Occipital lobe (tissue), 2 donors: ENCODE results near the gene SPARCL1. TPM values are rescaled to one million over a fixed set of nuclear protein-coding genes. Genes with fewer than 3 reads are reported as not detected.
"Not testable (repeated sequence)": the region's sequence is repeated elsewhere in the genome, so short reads cannot be mapped to it uniquely, and the experiment has no call there.

Experiments
- DNase-seq: peaks from one replicate; lab custom pipeline; 2025; lab: John Stamatoyannopoulos, UW
- total RNA-seq: library from RNA; depleted of rRNA; stranded (reverse); fragments of >200 nt; gene quantifications from one replicate; pipeline ENCODE4 v1.2.3, GENCODE V29; 2014

SPARCL1 gene, protein sequence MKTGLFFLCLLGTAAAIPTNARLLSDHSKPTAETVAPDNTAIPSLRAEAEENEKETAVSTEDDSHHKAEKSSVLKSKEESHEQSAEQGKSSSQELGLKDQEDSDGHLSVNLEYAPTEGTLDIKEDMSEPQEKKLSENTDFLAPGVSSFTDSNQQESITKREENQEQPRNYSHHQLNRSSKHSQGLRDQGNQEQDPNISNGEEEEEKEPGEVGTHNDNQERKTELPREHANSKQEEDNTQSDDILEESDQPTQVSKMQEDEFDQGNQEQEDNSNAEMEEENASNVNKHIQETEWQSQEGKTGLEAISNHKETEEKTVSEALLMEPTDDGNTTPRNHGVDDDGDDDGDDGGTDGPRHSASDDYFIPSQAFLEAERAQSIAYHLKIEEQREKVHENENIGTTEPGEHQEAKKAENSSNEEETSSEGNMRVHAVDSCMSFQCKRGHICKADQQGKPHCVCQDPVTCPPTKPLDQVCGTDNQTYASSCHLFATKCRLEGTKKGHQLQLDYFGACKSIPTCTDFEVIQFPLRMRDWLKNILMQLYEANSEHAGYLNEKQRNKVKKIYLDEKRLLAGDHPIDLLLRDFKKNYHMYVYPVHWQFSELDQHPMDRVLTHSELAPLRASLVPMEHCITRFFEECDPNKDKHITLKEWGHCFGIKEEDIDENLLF
- total RNA-seq, result 54.9 TPM

GRCh38 chr4:87529187-87529586 is at the start of gene SPARCL1:
SPARCL1 (minus strand) TSS chr4:87529376; CDS start chr4:87499574, 29,802 bp downstream.
- DNase-seq, result peak; percentile 32

- no peak for DNase-seq
These were observed 46.8 kb upstream of the SPARCL1 start for GRCh38 chr4:87575983-87576382.

GRCh38 chr4:87575408-87575807 is 46.2 kb upstream of the SPARCL1 start:
- DNase-seq, result no peak

DNA sequence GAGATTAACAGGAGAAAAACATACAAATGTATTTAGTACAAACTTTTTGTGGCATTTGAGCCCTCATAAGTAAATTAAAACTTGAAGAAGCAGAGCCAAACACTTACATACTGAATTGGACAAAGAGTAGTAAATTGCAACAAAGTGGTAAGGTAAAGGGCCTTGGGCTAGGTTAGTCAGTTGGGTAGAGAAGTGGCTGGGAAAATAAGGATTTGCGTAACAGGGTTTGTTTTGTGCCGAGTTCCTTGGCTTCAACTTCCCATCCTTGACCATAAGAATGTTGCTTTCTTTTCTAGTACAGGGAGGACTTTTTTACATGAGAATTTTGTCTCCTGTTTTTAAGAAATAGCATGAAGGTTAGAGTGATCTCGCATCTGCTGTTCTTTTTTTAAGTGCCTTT is 45.8 kb upstream of the SPARCL1 start:
- DNase-seq, result no peak

GRCh38 chr4:87574376-87574775 is 45.2 kb upstream of the SPARCL1 start:
- not testable (repeated sequence) for DNase-seq

DNA sequence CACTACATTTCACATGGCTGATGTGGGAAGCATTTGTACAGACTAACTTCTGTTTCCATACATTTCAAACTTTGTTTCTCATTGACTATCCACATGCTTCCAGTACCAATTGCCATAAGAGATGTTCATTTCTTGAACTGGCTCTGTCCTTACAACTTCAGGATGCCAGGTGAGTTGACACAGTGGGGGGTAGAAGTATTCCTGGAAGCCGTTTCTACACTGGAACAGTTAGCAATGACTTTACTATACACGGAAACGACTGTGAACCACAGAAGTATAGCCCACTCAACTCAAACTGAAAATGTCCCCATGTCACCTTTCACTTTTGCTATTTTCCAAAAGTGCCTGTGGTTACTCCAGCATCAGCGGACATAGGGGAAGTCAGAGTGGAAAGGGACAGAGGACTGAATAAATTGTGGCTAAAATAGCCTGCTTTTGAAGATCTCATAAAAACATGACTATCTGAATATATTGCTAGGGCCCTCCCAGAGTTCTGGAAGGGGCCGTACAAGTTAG is 41.2 kb upstream of the SPARCL1 start:
- no peak for DNase-seq

DNA sequence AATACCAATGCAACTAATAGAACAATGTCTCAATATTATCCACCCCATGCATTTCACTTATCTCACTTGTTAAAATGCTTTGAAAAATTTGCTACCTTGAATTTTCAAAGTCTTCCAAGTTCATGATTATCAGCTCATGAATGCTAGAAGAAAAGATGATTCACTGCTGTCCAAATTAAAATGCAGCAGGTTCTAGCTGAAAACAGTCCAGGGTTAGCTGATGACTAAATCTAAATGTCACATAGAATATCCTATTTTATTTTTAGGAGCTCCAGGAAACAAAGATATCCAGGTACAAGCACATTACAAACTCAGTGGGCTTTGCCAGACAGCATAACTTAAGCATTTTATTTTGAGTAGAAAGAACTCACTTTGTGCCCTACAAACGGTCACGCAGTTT is 38.0 kb upstream of the SPARCL1 start:
- DNase-seq, result no peak

DNA sequence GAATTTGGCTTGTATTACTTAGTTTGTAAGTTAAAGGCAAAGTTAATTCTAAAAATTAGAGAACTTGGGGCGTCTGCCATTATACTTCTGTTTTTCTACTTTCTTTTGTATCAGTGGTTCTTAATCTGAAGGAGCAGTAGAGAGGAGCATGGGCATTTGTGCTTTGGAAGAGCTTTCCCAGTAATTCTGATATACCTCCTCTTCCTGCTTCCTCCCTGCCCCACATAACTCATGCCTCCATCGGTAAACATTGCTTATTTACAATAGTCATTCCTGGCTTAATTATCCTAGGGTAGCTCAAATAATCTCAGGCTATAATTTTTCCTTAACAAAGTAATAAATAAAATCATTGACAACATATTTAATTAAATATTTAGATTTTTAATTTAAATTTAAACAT is 37.1 kb upstream of the SPARCL1 start:
- no peak for DNase-seq

- no peak for DNase-seq
These were observed 36.6 kb upstream of the SPARCL1 start for GRCh38 chr4:87565746-87566145.

DNA sequence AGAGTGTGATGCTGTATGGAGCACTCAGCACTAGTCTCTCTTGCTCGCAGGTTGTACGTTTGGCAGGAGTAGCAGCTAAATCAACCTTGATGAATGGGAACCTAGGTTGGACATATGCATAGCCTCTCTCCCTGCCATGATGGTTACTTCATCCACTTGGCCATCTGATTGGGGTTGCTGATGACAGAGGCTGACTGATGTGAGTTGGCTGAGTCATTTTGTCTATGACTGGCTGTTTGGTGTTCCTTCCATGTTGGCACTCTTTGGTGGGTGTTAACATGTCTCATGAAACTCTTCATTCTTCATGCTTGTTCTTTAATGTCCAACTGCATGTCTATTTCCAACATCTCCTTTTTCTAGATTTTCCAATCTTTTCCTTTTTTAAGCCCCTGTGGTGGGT is 31.6 kb upstream of the SPARCL1 start:
- no peak for DNase-seq

DNA sequence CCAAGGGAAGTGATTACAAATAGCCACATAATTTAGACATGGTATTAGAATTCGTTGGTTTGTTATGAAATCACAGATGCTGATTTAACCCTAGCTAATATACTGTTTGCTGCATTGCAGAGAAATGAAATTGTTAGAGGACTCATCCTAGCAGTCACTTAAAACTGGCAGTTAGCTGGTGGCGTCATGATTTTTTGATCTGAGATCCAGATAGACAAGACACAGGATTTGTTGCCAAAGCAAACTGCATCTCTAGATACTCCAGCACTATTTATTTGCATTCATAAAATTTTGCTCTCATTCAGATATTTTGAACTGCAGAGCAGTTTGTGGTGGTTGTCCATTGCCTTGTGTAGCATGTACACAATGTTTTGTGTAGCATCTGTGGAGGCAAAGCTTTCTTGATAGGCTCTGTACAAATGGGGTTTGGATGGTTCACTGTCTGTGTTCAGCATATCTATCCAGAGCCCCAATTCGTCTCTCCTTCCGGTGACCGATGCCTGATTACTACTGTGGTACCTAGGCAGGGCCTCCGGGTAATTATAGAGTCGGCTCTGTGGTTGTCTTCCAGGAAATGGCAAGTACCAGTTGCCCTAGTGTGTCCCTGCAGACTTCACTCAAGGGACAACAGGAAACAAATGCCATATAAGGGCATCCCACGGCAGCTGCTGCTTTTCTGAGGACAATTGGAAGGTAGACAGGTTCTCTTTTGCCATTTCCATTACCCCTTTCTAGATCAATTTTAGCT is 30.1 kb upstream of the SPARCL1 start:
- no peak for DNase-seq

- no peak for DNase-seq
These were observed 28.2 kb upstream of the SPARCL1 start for GRCh38 chr4:87557348-87557747.

DNA sequence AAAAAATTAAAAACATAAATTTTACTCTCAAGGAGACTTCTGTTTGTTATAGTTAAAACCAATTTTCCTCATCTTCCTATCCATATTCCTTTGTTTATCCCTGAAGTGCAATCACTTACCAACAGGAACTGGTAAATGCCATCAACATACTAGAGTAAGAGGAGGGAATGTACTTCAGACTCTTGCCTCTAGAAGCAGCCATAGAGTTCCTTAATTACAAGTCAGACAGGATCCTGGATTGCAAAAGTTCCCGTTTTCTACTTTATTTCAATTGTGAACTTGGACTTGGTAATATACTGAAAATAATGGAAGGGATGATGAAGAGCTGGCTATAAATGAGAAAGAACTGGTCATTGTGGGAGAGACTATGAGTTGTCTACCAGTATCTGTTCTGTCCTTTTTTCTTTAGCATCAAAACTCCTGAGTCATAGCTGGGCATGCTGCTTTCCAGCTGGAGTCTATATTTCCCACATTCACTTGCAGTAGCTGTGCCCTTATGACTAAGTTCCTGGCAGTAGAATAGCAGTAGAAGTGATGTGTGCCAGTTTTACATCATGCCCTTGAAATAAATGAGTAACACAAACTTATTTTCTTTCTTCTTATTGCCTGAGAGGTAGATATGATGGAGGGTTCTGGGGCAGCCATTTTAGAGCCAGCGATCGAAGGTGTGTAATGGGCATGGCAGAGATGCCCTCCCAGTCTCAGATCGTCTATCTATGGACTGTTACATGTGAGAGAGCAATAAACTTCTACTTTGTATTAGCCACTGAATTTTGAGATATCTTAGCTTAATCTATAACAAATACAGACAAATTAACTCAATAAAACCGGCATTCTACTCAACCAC is 26.8 kb upstream of the SPARCL1 start:
- peak; percentile 44 for DNase-seq

- no peak for DNase-seq
These were observed 24.0 kb upstream of the SPARCL1 start for GRCh38 chr4:87553182-87553581.

DNA sequence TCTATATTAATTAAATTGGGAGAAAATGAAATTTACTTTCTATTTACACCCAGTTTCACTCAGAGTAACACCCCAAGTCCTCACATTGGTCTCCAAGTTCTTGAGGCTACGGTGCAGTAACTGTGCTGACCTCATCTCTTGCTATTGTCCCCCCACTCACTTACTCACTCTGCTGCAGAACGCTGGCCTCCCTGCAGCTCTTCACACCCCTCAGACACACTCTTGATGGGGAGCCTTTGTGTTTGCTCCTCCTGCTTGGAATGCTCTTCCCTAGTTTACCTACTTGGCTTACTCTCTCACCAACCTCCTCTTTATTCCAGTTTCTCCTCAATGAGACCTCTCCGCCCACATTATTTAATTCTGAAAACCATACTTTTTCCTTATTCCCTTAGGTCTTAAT is 22.2 kb upstream of the SPARCL1 start:
- DNase-seq, result no peak

DNA sequence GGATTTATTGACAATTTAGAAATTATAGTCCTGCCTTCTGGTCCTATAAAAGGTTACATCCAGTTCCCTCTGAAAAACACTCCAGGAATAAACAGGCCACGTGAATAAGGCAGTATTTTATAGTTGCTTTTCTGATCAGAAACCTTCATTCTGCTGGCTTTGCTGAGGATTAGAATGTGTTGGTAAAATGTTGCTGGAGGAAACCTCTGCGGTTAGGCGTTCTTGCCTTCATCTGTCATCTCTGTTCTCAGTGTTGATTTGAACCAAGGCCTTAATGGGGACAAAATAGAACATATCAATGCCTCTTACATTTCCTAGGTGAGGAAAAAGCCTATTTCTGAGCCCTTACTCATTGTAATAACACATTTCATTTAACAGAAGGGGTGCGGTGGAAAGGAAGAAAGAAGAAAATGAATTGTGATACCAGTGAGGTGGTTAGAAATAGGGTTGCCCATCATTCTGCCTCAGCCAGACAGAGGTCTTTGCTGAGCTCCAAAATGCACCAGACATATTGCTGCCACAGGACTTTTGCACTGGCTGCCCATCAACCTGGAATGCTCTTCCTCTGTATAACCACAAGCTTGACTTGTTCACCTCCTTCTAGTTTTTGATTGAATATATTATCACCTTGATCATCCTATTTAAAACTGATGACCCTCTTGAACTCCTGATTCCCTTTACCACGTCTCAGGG is 18.0 kb upstream of the SPARCL1 start:
- no peak for DNase-seq

DNA sequence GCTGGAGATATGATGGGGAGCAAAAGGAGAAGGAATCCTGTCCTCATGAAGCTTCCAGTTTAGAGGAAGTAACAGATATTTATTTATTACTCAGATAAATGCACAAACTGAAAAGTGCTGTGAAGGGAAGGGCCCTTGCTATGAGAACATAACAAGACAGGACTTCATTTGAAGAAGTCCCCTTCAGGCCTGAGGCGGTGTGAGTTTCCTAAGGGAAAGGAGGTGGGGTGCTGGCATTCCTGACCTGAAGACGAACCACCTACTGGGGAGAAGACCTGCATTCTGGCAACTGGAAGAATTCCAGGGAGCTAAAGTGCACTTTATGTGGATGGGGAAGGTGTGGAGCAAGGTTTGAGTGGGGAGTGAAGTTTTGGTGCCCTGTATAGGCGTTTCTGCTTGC is 15.9 kb upstream of the SPARCL1 start:
- no peak for DNase-seq

DNA sequence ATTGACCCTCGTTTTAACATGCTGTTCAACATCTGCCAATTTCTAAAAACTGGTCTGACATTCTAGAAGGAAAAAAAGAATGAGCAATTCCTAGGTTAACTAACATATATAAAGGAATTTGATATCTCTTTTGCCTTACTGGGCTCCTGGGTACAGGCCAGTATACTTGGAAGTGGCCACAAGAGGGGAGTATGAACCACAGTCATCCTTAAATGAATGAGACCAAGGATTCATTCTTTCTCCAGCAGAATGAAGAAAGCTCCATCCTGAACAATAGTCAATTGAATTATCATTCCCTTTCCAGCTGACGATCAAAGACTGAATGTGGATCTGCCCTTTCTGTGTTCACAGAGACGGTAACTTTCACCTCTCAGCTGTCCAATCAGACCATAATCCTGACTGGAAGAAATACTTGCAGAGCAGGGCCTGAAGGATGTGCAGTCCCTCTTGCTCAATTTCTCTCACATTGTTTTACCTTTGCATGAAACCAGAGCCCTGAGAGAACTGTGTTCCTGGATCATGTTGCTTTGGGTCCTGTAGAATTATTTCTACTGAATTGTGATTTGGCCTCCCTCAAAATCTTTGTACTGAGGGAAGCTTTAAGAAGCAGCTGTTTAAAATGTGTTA is 14.8 kb upstream of the SPARCL1 start:
- DNase-seq, result no peak

DNA sequence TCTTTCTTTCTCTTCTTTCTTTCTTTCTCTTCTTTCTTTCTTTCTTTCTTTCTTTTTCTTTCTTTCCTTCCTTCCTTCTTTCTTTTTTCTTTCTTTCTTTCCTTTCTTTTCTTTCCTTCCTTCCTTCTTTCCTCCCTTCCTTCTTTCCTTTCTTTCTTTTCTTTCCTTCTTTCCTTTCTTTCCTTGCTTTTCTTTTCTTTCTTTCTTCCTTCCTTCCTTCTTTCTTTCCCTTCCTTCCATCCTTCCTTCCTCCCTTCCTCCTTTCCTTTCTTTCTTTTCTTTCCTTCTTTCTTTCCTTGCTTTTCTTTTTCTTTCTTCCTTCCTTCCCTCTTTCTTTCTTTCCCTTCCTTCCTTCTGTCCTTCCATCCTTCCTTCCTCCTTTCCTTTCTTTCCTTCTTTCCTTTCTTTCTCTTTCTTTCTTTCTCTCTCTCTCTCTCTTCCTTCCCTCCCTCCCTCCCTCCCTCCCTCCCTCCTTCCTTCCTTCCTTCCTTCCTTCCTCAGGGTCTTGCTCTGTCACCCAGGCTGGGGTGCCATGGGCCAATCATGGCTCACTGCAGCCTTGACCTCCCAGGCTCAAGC is 13.6 kb upstream of the SPARCL1 start:
- DNase-seq, result no peak
